ENCODE measurements around the gene PAIP2. TPM values are rescaled to one million over a fixed set of nuclear protein-coding genes. Genes with fewer than 3 reads are reported as not detected.

The PAIP2 gene
- total RNA-seq, 1 donor from 2014 or later: 148 TPM

DNA sequence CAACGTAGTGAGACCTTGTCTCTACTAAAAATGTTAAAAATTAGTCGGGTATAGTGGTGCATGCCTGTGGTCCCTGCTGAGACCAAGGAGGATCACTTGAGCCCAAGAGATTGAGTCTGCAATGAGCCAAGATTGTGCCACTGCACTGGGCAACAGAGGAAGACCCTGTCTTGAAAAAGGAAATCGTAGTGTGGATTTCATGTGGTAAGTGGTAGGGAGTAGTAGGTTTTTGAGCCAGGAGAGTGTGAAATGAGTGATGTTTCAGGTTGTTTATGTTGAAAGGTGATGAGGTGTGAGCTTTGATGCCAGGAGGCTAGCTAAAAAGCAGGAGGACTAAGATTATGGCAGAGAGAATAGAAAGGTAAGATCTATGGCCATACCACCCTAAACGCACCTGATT is 42.2 kb upstream of the PAIP2 start:
- intact Hi-C loops (cut with micrococcal nuclease): no loop called here
- no peaks in the 10 kb centered on the region for H3K36me3 ChIP-seq
- TF ChIP-seq, protein P1, sequence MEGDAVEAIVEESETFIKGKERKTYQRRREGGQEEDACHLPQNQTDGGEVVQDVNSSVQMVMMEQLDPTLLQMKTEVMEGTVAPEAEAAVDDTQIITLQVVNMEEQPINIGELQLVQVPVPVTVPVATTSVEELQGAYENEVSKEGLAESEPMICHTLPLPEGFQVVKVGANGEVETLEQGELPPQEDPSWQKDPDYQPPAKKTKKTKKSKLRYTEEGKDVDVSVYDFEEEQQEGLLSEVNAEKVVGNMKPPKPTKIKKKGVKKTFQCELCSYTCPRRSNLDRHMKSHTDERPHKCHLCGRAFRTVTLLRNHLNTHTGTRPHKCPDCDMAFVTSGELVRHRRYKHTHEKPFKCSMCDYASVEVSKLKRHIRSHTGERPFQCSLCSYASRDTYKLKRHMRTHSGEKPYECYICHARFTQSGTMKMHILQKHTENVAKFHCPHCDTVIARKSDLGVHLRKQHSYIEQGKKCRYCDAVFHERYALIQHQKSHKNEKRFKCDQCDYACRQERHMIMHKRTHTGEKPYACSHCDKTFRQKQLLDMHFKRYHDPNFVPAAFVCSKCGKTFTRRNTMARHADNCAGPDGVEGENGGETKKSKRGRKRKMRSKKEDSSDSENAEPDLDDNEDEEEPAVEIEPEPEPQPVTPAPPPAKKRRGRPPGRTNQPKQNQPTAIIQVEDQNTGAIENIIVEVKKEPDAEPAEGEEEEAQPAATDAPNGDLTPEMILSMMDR (IDR thresholded peaks at IDR 0.05; ENCODE audit: borderline replicate concordance): no peak
- no peak for DNase-seq
- H3K4me1 ChIP-seq: peaks cover 100% of the 10 kb centered on the region
- no peaks in the 10 kb centered on the region for H3K27me3 ChIP-seq (ENCODE audit: low read depth)
- H3K4me3 ChIP-seq: no peak overlapping the region
- no peak overlapping the region for H3K27ac ChIP-seq (replicated peaks)
- no peaks in the 10 kb centered on the region for H3K9me3 ChIP-seq (replicated peaks)

DNA sequence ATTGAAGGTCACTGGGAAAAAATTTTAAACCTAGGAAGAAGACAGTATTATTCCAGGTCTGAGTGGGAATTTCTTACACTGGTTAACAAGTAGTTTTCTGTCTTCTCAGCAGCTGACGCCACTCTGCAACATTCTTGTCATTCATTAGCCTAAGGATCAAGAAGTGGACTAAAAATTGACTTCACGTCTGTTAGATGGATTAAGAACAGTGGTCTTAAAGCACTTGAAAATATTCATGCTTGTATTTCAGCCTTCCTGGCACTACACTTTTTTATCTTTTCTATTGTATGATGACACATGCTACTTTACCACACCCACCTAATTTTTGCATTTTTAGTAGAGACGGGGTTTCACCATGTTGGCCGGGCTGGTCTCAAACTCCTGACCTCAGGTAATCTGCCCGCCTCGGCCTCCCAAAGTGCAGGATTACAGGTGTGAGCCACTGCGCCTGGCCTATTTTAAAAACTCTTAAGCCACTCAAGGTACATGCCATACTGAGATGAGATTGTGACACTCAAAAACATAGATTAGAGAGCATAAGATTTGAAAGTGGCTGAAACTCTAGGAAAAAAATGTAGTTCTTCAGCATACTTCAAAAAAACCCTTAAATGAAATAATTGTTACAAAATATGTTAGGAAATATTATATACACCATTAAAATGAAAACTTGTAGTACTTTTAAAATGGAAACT is 39.7 kb upstream of the PAIP2 start:
- intact Hi-C loops (cut with micrococcal nuclease): no loop called here

DNA sequence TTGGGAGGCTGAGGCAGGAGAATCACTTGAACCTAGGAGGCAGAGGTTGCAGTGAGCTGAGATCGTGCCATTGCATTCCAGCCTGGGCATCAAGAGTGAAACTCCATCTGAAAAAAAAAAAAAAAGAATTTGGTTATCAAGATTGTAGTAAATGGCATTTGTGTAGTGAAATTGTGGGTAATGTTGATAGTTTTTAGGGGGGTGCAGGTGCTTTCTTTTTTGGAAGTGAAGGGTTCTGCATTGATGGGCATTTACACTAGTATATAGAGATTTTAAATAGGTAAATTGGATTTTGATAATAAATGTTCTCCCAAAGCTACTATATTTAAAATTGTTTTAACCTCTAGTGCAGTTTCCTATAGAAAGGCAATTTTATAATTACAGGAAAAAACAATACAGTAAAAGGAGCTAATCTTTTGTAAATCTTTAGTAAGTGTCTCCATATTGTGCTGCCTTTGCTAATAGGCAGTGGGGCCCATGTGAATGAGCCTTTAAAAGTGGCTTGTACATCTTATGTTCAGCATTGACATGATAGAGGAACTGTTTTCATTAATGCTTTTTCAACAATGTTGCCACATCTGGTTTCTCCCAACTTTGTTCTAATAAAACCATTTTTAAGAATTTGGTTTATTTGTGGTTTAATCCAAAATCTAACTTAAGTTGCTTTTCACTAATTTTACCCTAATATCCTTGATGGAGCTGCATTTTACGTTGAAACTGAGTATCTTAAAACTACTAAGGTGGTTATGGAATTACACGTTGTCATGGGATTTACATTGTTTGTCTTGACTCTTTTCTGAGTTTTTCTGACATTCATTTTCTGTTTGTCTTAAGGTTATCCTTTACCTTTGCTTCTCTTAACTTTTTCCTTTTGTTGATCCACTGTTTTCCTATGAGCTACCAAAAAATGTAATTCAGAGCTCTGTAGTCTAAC is 37.0 kb upstream of the PAIP2 start:
- Histone ChIP-seq H3K9me3 (replicated peaks) (no peaks in the 10 kb centered on the region), H3K36me3 (no peaks in the 10 kb centered on the region), H3K4me3 (no peak overlapping the region), H3K27me3 (ENCODE audit: low read depth) (no peaks in the 10 kb centered on the region), H3K27ac (replicated peaks) (no peak overlapping the region), H3K4me1 (peaks cover 100% of the 10 kb centered on the region)
- TF ChIP-seq, protein P1 (IDR thresholded peaks at IDR 0.05; ENCODE audit: borderline replicate concordance): no peak
- intact Hi-C loops (cut with micrococcal nuclease): no loop called here
- no peak for DNase-seq

More for the DNA sequence above, 39.7 kb upstream of the PAIP2 start:
- TF ChIP-seq, protein P1 (IDR thresholded peaks at IDR 0.05; ENCODE audit: borderline replicate concordance): no peak
- peaks cover 100% of the 10 kb centered on the region for H3K4me1 ChIP-seq
- no peak overlapping the region for H3K4me3 ChIP-seq
- DNase-seq: no peak
- no peaks in the 10 kb centered on the region for H3K27me3 ChIP-seq (ENCODE audit: low read depth)
- no peaks in the 10 kb centered on the region for H3K36me3 ChIP-seq
- H3K27ac ChIP-seq (replicated peaks): no peak overlapping the region
- H3K9me3 ChIP-seq (replicated peaks): no peaks in the 10 kb centered on the region

DNA sequence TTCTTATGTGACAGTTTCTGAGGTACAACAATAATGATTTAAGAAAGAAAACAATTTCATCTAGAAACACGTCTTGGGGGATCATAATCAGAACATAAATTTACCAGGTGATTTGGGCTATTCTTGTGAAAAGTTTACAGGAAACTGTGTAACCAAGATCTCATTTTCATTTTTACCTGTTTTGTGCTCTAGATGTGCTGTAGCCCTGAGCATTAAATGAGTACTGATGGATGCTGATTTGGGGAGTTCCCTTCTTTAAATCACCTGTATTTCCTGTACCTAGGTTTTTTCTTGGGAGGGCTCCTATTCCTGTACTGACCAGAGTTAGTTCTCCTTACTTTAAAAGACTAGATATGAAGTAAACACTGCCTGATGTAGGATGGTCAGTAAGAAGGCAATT is 35.5 kb upstream of the PAIP2 start:
- Histone ChIP-seq H3K9me3 (replicated peaks) (no peaks in the 10 kb centered on the region), H3K4me3 (no peak overlapping the region), H3K27ac (replicated peaks) (no peak overlapping the region), H3K27me3 (ENCODE audit: low read depth) (no peaks in the 10 kb centered on the region), H3K4me1 (peaks cover 100% of the 10 kb centered on the region), H3K36me3 (no peaks in the 10 kb centered on the region)
- no peak for DNase-seq
- intact Hi-C loops (cut with micrococcal nuclease): no loop called here
- TF ChIP-seq, protein P1 (IDR thresholded peaks at IDR 0.05; ENCODE audit: borderline replicate concordance): no peak

DNA sequence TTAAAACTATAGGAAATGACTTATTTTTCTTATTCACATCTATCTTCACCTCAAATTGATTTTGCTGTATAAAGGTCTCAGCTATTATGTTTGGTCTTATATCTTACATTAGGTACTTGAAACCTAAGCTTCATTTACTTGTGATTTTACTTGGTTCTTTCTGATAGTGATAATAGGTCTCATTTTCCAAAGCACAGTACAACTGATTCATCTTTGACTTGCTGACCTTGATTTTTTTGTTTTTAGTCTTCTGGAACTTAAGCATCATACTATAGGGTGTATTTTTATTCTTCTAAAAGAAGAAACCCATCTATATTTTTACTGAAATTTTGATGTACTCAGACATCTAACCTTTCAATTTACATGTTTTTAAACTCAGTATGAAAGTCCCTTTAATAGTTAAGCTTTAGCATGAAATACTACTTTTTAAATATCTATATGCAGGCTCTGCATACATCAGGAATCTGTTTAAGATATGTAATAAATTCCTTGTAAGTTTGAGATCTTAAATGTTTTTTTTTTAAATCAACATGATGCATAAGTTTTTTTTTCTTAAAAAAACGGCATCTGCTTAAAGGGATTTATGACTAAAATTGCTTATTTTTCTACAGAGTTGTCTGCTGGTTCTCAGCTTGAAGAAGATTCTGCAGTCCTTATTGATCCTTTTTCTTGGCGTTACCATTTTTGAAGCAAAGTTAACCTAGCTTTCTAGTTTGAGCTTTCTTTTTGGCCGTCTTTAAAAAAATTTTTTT is 34.9 kb upstream of the PAIP2 start:
- no peak overlapping the region for H3K27ac ChIP-seq (replicated peaks)
- intact Hi-C loops (cut with micrococcal nuclease): no loop called here
- H3K9me3 ChIP-seq (replicated peaks): no peaks in the 10 kb centered on the region
- H3K4me3 ChIP-seq: no peak overlapping the region
- no peaks in the 10 kb centered on the region for H3K27me3 ChIP-seq (ENCODE audit: low read depth)
- DNase-seq: no peak
- H3K36me3 ChIP-seq: no peaks in the 10 kb centered on the region
- peaks cover 100% of the 10 kb centered on the region for H3K4me1 ChIP-seq
- TF ChIP-seq, protein P1 (IDR thresholded peaks at IDR 0.05; ENCODE audit: borderline replicate concordance): no peak
